Hematopoietic multipotent progenitor cell treated with erythropoietin and hydrocortisone succinate and interleukin-3 and kit ligand, for 6 days (in vitro differentiated cells): ENCODE data around the gene HMCN2.
A peak's percentile ranks its signal among the peaks of the same experiment; 100 is the strongest.

Experiments
- DNase-seq: peaks from one replicate; pipeline ENCODE4 v3.0.0-alpha.2; 2015

The HMCN2 gene

GRCh38 chr9:130347931-130348330 is 82.4 kb downstream of the HMCN2 start:
- peak; percentile 22 for DNase-seq

GRCh38 chr9:130348341-130348740 is 82.8 kb downstream of the HMCN2 start:
- no peak for DNase-seq

- DNase-seq, result no peak
Observed at GRCh38 chr9:130348881-130349280, 83.3 kb downstream of the HMCN2 start.

- no peak for DNase-seq
Observed at GRCh38 chr9:130349398-130349797, 83.8 kb downstream of the HMCN2 start.

GRCh38 chr9:130351343-130351742 is 85.8 kb downstream of the HMCN2 start:
- DNase-seq, result no peak

GRCh38 chr9:130352081-130352480 is 86.5 kb downstream of the HMCN2 start:
- DNase-seq, result no peak

- no peak for DNase-seq
Observed at GRCh38 chr9:130352586-130353285, 87.2 kb downstream of the HMCN2 start.

- DNase-seq, result no peak
Observed at GRCh38 chr9:130354378-130354777, 88.8 kb downstream of the HMCN2 start.

GRCh38 chr9:130354806-130355205 is 89.2 kb downstream of the HMCN2 start:
- no peak for DNase-seq

- DNase-seq, result no peak
Observed at GRCh38 chr9:130356033-130356432, 90.5 kb downstream of the HMCN2 start.

GRCh38 chr9:130356877-130357584 is 91.5 kb downstream of the HMCN2 start:
- no peak for DNase-seq

- no peak for DNase-seq
Observed at GRCh38 chr9:130358928-130359327, 93.4 kb downstream of the HMCN2 start.

- DNase-seq, result no peak
Observed at GRCh38 chr9:130359819-130360218, 94.3 kb downstream of the HMCN2 start.

- DNase-seq, result no peak
Observed at GRCh38 chr9:130360672-130361071, 95.1 kb downstream of the HMCN2 start.

- no peak for DNase-seq
Observed at GRCh38 chr9:130361873-130362362, 96.4 kb downstream of the HMCN2 start.

GRCh38 chr9:130362691-130363090 is 97.1 kb downstream of the HMCN2 start:
- no peak for DNase-seq

- no peak for DNase-seq
Observed at GRCh38 chr9:130363755-130364404, 98.3 kb downstream of the HMCN2 start.

GRCh38 chr9:130364619-130365322 is 99.2 kb downstream of the HMCN2 start:
- DNase-seq, result no peak

GRCh38 chr9:130365323-130365721 is 99.8 kb downstream of the HMCN2 start:
- DNase-seq, result no peak

- DNase-seq, result no peak
Observed at GRCh38 chr9:130366072-130366471, 100.5 kb downstream of the HMCN2 start.

- no peak for DNase-seq
Observed at GRCh38 chr9:130366888-130367550, 101.5 kb downstream of the HMCN2 start.

GRCh38 chr9:130368631-130369103 is 103.1 kb downstream of the HMCN2 start:
- DNase-seq, result peak; percentile 47

- DNase-seq, result no peak
Observed at GRCh38 chr9:130370226-130370625, 104.7 kb downstream of the HMCN2 start.
